ENCODE data around the gene NELFA. TPM values are rescaled to one million over a fixed set of nuclear protein-coding genes. Genes with fewer than 3 reads are reported as not detected.

Gene NELFA
- total and polyA plus RNA-seq, 2 of the 13 experiments (the other 11 are each of a cell fraction or from before 2014, with no cell fraction given): 13.3 to 18.5 TPM

DNA sequence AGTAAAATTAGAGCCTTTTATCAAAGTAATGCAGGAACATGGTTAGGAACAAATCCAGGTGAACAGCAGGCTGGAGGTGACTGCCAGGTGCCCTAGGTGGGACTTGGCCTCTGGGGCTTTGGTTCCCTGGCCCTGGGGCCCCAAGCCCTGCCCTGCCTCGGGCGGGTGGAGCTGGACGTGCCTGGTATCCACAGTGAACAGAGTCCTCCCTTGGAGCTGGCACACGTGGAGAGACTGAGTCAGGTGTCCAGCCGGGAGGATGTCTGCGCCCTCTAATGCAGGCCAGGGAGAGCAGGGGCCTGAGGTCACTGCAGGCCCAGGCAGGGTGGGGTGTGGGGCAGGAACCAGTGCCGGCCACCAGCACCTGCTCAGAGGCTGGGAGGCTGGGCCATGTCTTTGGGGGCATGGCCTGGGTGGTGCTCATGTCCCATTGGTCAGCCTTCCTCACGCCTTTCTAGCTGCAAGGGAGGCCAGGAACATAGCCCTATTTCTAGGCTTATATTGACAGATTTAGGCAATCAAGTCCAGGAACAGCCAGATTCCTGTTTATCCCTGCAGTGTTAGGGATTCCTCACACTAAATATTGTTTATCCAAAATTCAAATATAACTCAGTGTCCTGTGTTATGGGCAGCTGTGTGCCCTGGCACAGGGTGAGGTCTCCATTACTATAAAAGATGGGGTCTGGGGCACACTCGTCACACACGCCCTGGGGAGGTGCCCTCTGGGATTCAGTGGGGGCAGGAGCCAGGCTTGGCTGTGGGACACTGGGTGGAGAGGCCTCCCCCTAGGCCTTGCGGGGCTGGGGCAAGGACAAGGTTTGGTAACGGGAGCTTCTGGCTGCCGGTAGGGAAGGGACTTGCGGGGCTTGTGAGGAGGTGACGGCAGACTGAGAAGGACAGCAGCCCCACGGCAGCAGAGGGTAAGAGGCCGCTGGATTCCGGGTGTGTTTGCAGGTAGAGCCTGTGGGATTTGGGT is 36.1 kb upstream of the NELFA start (continued):
- no peak for TF ChIP-seq SRF (IDR thresholded peaks at IDR 0.05; ENCODE audit: low read depth, low read length)
- TF ChIP-seq ZNF460 (CRISPR knock-in tag; IDR thresholded peaks at IDR 0.05; ENCODE audit: borderline replicate concordance): no peak

DNA sequence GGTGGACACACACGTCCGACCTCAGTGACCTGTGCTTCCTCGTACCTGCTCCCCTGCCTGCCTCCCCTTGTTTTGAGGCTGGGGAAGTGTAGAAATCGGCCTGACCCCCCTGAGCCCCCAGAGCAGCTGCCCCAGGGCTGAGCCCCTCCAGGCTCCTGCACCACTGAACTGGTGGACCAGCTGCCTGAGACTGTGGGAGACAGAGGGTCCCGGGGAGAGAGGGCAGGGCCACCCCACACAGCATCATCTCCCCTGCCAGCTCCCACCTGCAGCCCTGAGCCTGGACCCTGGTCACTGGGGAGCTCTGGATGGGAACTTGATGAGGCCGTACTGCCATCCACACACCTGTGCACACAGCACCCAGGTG is 35.3 kb upstream of the NELFA start:
- BruUV-seq (replicated peaks): no TSS peak
- FAIRE-seq: no peak
- intact Hi-C loops (cut with micrococcal nuclease; ENCODE audit: unreplicated experiment): no loop called here

DNA sequence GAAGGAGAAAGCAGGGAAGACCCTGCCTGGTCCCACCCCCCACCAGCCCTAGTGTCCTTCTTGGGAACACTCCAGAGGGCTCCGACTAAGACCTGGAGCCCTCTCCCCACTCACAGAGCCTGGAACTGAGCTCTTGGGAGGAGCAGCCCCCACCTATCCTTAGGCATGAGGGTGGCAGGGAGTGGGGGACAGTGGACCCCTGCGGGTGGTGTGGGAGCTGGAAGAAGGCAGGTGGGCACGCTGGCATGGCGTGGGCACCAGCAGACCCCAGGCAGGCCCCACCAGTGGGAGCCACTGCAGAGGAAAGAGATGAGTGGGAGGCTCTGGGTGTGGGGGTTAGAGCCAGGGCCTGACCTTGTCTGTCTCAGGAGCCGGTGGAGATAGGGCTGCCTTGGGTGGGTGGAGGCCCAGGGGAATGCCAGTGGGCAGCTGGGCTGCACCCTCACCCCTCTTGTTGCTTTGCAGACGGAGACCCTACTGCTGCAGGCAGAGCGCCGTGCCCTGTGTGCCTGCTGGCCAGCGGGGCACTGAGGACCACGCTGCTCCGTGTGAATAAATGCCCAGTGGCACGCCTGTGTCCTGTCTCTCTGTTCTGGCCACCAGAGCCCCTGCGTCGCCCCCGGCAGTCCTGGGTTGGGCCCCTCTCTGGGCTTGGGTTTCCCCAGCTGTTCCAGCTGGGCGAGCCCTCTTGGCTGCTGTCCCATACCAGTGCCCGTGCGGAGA is 34.8 kb upstream of the NELFA start:
- Histone ChIP-seq H4K20me1 (ENCODE audit: insufficient read depth, low read length) (no peaks in the 10 kb centered on the region), H3K4me3 (replicated peaks in 1 of 3; ENCODE audit: insufficient read depth in 1 of 3, low read depth in 2 of 3, low read length in 3 of 3) (no peak overlapping the region), H3K4me2 (ENCODE audit: low read depth, low read length) (no peak overlapping the region), H3K27ac (ENCODE audit: extremely low read length, insufficient read depth, low read length) (no peak overlapping the region), H3K27me3 (ENCODE audit: control insufficient read depth in 1 of 2, insufficient read depth in 2 of 2, low read length in 2 of 2) (peaks cover 8 to 25% of the 10 kb centered on the region in 2 experiments), H3K79me2 (ENCODE audit: insufficient read depth, low read length) (no peaks in the 10 kb centered on the region), H2AFZ (ENCODE audit: low read length) (no peak overlapping the region), H3K9ac (ENCODE audit: insufficient read depth, low read depth, low read length) (no peak overlapping the region), H3K36me3 (replicated peaks in 1 of 2; ENCODE audit: control insufficient read depth in 1 of 2, insufficient read depth in 2 of 2, low read length in 2 of 2) (no peaks in the 10 kb centered on the region), H3K4me1 (ENCODE audit: insufficient read depth, low read length) (peaks cover 6% of the 10 kb centered on the region), H3K9me3 (ENCODE audit: low read length) (no peaks in the 10 kb centered on the region)
- intact Hi-C loops (cut with micrococcal nuclease; ENCODE audit: unreplicated experiment) (no loop called here), in situ Hi-C loops (cut with HindIII; ENCODE audit: extremely low pct_ligation_motif_present, low pct_unique_long_range_greater_than_20kb) (no loop called here)
- TF ChIP-seq, protein P1, sequence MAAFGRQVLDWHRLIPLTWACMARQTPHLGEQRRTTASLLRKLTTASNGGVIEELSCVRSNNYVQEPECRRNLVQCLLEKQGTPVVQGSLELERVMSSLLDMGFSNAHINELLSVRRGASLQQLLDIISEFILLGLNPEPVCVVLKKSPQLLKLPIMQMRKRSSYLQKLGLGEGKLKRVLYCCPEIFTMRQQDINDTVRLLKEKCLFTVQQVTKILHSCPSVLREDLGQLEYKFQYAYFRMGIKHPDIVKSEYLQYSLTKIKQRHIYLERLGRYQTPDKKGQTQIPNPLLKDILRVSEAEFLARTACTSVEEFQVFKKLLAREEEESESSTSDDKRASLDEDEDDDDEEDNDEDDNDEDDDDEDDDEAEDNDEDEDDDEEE (CRISPR knock-in tag; IDR thresholded peaks at IDR 0.05): no peak
- 0 out of 2 replicates have a peak, but pooled peaks have one; percentile 16 for TF ChIP-seq HNRNPL (IDR thresholded peaks at IDR 0.05; ENCODE audit: low read depth, low read length)
- TF ChIP-seq ZNF138 (CRISPR knock-in tag; IDR thresholded peaks at IDR 0.05; ENCODE audit: low read depth): no peak
- ChIA-PET POLR2A (no interaction called here), CTCF (ENCODE audit: low intra/inter-chr PET ratio, low total read pairs) (no interaction called here)
- no peak for FAIRE-seq
- 91% methylated on average over 9 of the region's 18 CpGs for whole genome bisulfite sequencing (ENCODE audit: low lambda C conversion rate)
- no TSS peak for BruUV-seq (replicated peaks)
- no peak for ATAC-seq
- DNase-seq (ENCODE audit: low spot score): no peak

More for the DNA sequence above, 35.3 kb upstream of the NELFA start:
- no peak overlapping the region for H3K9ac ChIP-seq (ENCODE audit: insufficient read depth, low read depth, low read length)
- H3K79me2 ChIP-seq (ENCODE audit: insufficient read depth, low read length): no peaks in the 10 kb centered on the region
- ChIA-PET CTCF (ENCODE audit: low intra/inter-chr PET ratio, low total read pairs) (no interaction called here), POLR2A (no interaction called here)
- DNase-seq (ENCODE audit: low spot score) (no peak), ATAC-seq (no peak)
- 100% methylated on average over 1 of the region's 6 CpGs for WGBS (ENCODE audit: low lambda C conversion rate)
- no peaks in the 10 kb centered on the region for H3K9me3 ChIP-seq (ENCODE audit: low read length)
- no peak overlapping the region for H3K27ac ChIP-seq (ENCODE audit: extremely low read length, insufficient read depth, low read length)
- no peaks in the 10 kb centered on the region for H4K20me1 ChIP-seq (ENCODE audit: insufficient read depth, low read length)
- TF ChIP-seq AGO2 (optimal IDR thresholded peaks at IDR 0.05; ENCODE audit: low read depth, low read length) (peak; percentile 42), TP53 (CRISPR knock-in tag; conservative IDR thresholded peaks at IDR 0.05) (no peak)
- H2AFZ ChIP-seq (ENCODE audit: low read length): no peak overlapping the region
- peaks cover 8 to 28% of the 10 kb centered on the region in 2 experiments for H3K27me3 ChIP-seq (ENCODE audit: control insufficient read depth in 1 of 2, insufficient read depth in 2 of 2, low read length in 2 of 2)
- H3K4me1 ChIP-seq (ENCODE audit: insufficient read depth, low read length): peaks cover 6% of the 10 kb centered on the region
- no peak overlapping the region for H3K4me2 ChIP-seq (ENCODE audit: low read depth, low read length)
- no peak overlapping the region for H3K4me3 ChIP-seq (replicated peaks in 1 of 3; ENCODE audit: insufficient read depth in 1 of 3, low read depth in 2 of 3, low read length in 3 of 3)
- H3K36me3 ChIP-seq (replicated peaks in 1 of 2; ENCODE audit: control insufficient read depth in 1 of 2, insufficient read depth in 2 of 2, low read length in 2 of 2): no peaks in the 10 kb centered on the region
- in situ Hi-C loops (cut with HindIII; ENCODE audit: extremely low pct_ligation_motif_present, low pct_unique_long_range_greater_than_20kb): no loop called here
